Measurements from ENCODE around the gene DYNLL1. TPM values are rescaled to one million over a fixed set of nuclear protein-coding genes. Genes with fewer than 3 reads are reported as not detected.
"Not testable (repeated sequence)": the region's sequence is repeated elsewhere in the genome, so short reads cannot be mapped to it uniquely, and the experiment has no call there.

The DYNLL1 gene
- total RNA-seq (100 to 1,000 TPM; 164 to 299 (median 224) TPM), polyA plus RNA-seq (350 TPM)
- long read RNA-seq, donor 1, transcript DYNLL1-210 (1 exons, 670 nt) = minor isoform, 8 of 67 reads
- long read RNA-seq, donor 1, transcript DYNLL1-207 (2 exons, 719 nt) = minor isoform, 12 of 67 reads
- long read RNA-seq, donor 1, transcript DYNLL1-205 (5 exons, 662 nt) = minor isoform, 10 of 67 reads
- long read RNA-seq, donor 1, transcript DYNLL1-201 (3 exons, 720 nt) = major isoform, 27 of 67 reads
- long read RNA-seq, donor 1, partial matches to known transcripts = 0 of 67 reads
- long read RNA-seq, donor 1, other reads (novel, unspliced or antisense) = 6 of 67 reads
- long read RNA-seq, donor 2, transcript DYNLL1-202 (3 exons, 697 nt) = minor isoform, 7 of 48 reads
- long read RNA-seq, donor 2, transcript DYNLL1-201 (3 exons, 720 nt) = major isoform, 31 of 48 reads
- long read RNA-seq, donor 2, partial matches to known transcripts = 0 of 48 reads
- long read RNA-seq, donor 2, other reads (novel, unspliced or antisense) = 0 of 48 reads
- long read RNA-seq, donor 3, transcript DYNLL1-201 (3 exons, 720 nt) = major isoform, 9 of 24 reads
- long read RNA-seq, donor 3, partial matches to known transcripts = 0 of 24 reads
- long read RNA-seq, donor 3, other reads (novel, unspliced or antisense) = 5 of 24 reads
- long read RNA-seq, donor 4, transcript DYNLL1-201 (3 exons, 720 nt) = major isoform, 16 of 24 reads
- long read RNA-seq, donor 4, partial matches to known transcripts = 0 of 24 reads
- long read RNA-seq, donor 4, other reads (novel, unspliced or antisense) = 1 of 24 reads

- peak within 1 kb of the TSS; percentile 91 for H3K4me3 ChIP-seq (ENCODE audit: low read length)
- ATAC-seq = peak; percentile 99
- H3K9me3 ChIP-seq (ENCODE audit: control insufficient read depth, low read length) = no peaks in the 10 kb centered on the region
- H3K27me3 ChIP-seq (ENCODE audit: control insufficient read depth, insufficient read depth) = no peaks in the 10 kb centered on the region
- under 1% methylated on average over 53 of the region's 53 CpGs for WGBS
- intact Hi-C loops (cut with DNase I) = no loop called here
- DNase-seq = peak; percentile 95 to 99 (median 99)
- H3K27ac ChIP-seq (ENCODE audit: low read length) = peak within 1 kb of the TSS; percentile 73
- peaks cover 3% of the 10 kb centered on the region for H3K4me1 ChIP-seq (ENCODE audit: control insufficient read depth, insufficient read depth, low read length)
Measured at GRCh38 chr12:120495731-120496412, at the start of gene DYNLL1. Gene DYNLL1 (plus strand): TSS chr12:120496113. CDS start chr12:120496422, 309 bp downstream.

GRCh38 chr12:120446844-120447178, 49.1 kb upstream of the DYNLL1 start:
- peak overlapping the region; percentile 84 for H3K4me3 ChIP-seq (ENCODE audit: low read length)
- H3K9me3 ChIP-seq (ENCODE audit: control insufficient read depth, low read length); ATAC-seq; DNase-seq; H3K27me3 ChIP-seq (ENCODE audit: control insufficient read depth, insufficient read depth); H3K4me1 ChIP-seq (ENCODE audit: control insufficient read depth, insufficient read depth, low read length); intact Hi-C loops (cut with DNase I): not testable (repeated sequence)
- peak overlapping the region; percentile 83 for H3K27ac ChIP-seq (ENCODE audit: low read length)
- 8% methylated on average over 17 of the region's 17 CpGs for WGBS

GRCh38 chr12:120447992-120448391, 47.9 kb upstream of the DYNLL1 start:
- intact Hi-C loops (cut with DNase I) = no loop called here
- Histone ChIP-seq H3K27ac (ENCODE audit: low read length) (no peak overlapping the region), H3K9me3 (ENCODE audit: control insufficient read depth, low read length) (no peaks in the 10 kb centered on the region), H3K27me3 (ENCODE audit: control insufficient read depth, insufficient read depth) (no peaks in the 10 kb centered on the region), H3K4me3 (ENCODE audit: low read length) (no peak overlapping the region), H3K4me1 (ENCODE audit: control insufficient read depth, insufficient read depth, low read length) (peaks cover 5% of the 10 kb centered on the region)
- no peak for ATAC-seq
- DNase-seq = no peak
- WGBS = 94% methylated on average over 4 of the region's 4 CpGs

DNA sequence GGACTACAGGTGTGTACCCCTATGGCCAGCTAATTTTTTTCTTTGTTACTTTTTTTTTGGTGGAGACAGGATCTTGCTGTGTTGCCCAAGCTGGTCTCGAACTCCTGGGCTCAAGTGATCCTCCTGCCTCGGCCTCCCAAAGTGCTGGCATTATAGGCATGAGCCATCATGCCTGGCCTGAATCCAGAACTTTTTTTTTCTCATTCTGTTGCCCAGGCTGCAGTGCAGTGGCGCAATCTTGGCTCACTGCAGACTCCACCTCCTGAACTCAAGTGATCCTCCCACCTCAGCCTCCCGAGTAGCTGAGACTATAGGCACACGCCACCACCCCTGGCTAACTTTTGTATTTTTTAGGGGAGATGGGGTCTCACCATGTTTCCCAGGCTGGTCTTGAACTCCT, 43.4 kb upstream of the DYNLL1 start:
- H3K27me3 ChIP-seq (ENCODE audit: control insufficient read depth, insufficient read depth); H3K9me3 ChIP-seq (ENCODE audit: control insufficient read depth, low read length); DNase-seq; intact Hi-C loops (cut with DNase I); H3K4me1 ChIP-seq (ENCODE audit: control insufficient read depth, insufficient read depth, low read length); ATAC-seq; H3K4me3 ChIP-seq (ENCODE audit: low read length); H3K27ac ChIP-seq (ENCODE audit: low read length): not testable (repeated sequence)
- 90% methylated on average over 5 of the region's 5 CpGs for WGBS

GRCh38 chr12:120453060-120453750, 42.7 kb upstream of the DYNLL1 start:
- Histone ChIP-seq H3K27ac (ENCODE audit: low read length) (no peak overlapping the region), H3K27me3 (ENCODE audit: control insufficient read depth, insufficient read depth) (no peaks in the 10 kb centered on the region), H3K4me3 (ENCODE audit: low read length) (no peak overlapping the region), H3K4me1 (ENCODE audit: control insufficient read depth, insufficient read depth, low read length) (no peaks in the 10 kb centered on the region), H3K9me3 (ENCODE audit: control insufficient read depth, low read length) (no peaks in the 10 kb centered on the region)
- no peak for ATAC-seq
- intact Hi-C loops (cut with DNase I) = no loop called here
- DNase-seq = no peak
- WGBS = 93% methylated on average over 3 of the region's 3 CpGs

GRCh38 chr12:120453977-120454376, 41.9 kb upstream of the DYNLL1 start:
- peak; percentile 36 to 51 for ATAC-seq
- intact Hi-C loops (cut with DNase I) = no loop called here
- Histone ChIP-seq H3K27ac (ENCODE audit: low read length) (no peak overlapping the region), H3K9me3 (ENCODE audit: control insufficient read depth, low read length) (no peaks in the 10 kb centered on the region), H3K4me3 (ENCODE audit: low read length) (no peak overlapping the region), H3K4me1 (ENCODE audit: control insufficient read depth, insufficient read depth, low read length) (no peaks in the 10 kb centered on the region), H3K27me3 (ENCODE audit: control insufficient read depth, insufficient read depth) (no peaks in the 10 kb centered on the region)
- DNase-seq = no peak
- 70% methylated on average over 4 of the region's 4 CpGs for WGBS

DNA sequence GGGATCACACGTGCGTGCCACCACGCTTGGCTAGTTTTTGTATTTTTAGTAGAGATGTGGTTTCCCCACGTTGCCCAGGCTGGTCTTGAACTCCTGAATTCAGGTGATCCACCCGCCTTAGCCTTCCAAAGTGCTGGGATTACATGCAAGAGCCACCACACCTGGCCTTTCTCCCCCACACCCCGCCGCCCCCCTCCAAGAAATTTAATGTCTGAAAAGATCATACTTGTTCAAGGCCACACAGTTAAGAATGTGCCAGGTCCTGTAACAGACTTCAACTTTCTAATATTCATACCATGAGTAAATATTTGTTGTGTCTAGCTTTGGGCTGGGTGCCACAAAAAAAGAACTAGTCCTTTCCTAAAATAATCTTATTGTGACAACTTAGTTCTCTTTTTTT, 40.6 kb upstream of the DYNLL1 start:
- WGBS = 89% methylated on average over 7 of the region's 7 CpGs
- intact Hi-C loops (cut with DNase I) = no loop called here
- H3K27me3 ChIP-seq (ENCODE audit: control insufficient read depth, insufficient read depth) = no peaks in the 10 kb centered on the region
- no peak for DNase-seq
- no peak for ATAC-seq
- no peak overlapping the region for H3K4me3 ChIP-seq (ENCODE audit: low read length)
- no peaks in the 10 kb centered on the region for H3K9me3 ChIP-seq (ENCODE audit: control insufficient read depth, low read length)
- no peaks in the 10 kb centered on the region for H3K4me1 ChIP-seq (ENCODE audit: control insufficient read depth, insufficient read depth, low read length)
- no peak overlapping the region for H3K27ac ChIP-seq (ENCODE audit: low read length)

GRCh38 chr12:120457133-120457532, 38.8 kb upstream of the DYNLL1 start:
- H3K9me3 ChIP-seq (ENCODE audit: control insufficient read depth, low read length) = no peaks in the 10 kb centered on the region
- no peaks in the 10 kb centered on the region for H3K4me1 ChIP-seq (ENCODE audit: control insufficient read depth, insufficient read depth, low read length)
- no peak overlapping the region for H3K4me3 ChIP-seq (ENCODE audit: low read length)
- H3K27me3 ChIP-seq (ENCODE audit: control insufficient read depth, insufficient read depth) = no peaks in the 10 kb centered on the region
- ATAC-seq (no peak), DNase-seq (no peak)
- WGBS = 77% methylated on average over 6 of the region's 6 CpGs
- intact Hi-C loops (cut with DNase I) = no loop called here
- H3K27ac ChIP-seq (ENCODE audit: low read length) = no peak overlapping the region

DNA sequence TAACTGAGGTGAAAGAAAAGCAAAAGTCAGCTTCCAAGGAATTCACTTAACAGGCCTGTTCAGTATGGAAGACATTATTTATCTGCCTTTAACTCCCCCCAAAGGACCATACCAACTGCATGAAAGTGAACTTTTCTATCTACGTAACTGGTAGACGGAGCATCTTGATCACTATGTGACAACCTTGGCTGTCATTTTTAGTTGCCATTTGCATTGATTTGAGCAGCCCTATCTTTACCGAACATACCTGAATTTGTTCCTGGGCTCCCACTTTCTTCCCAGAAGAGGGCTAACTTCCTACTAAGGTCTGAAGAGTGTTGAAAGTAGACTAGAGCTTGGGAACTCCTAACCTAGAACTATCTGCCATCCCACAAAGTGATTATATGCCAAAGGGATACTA, 35.8 kb upstream of the DYNLL1 start:
- no peak overlapping the region for H3K27ac ChIP-seq (ENCODE audit: low read length)
- DNase-seq = no peak
- no peak overlapping the region for H3K4me3 ChIP-seq (ENCODE audit: low read length)
- H3K27me3 ChIP-seq (ENCODE audit: control insufficient read depth, insufficient read depth) = no peaks in the 10 kb centered on the region
- intact Hi-C loops (cut with DNase I) = no loop called here
- no peaks in the 10 kb centered on the region for H3K9me3 ChIP-seq (ENCODE audit: control insufficient read depth, low read length)
- H3K4me1 ChIP-seq (ENCODE audit: control insufficient read depth, insufficient read depth, low read length) = no peaks in the 10 kb centered on the region
- 87% methylated on average over 3 of the region's 3 CpGs for WGBS
- ATAC-seq = no peak

DNA sequence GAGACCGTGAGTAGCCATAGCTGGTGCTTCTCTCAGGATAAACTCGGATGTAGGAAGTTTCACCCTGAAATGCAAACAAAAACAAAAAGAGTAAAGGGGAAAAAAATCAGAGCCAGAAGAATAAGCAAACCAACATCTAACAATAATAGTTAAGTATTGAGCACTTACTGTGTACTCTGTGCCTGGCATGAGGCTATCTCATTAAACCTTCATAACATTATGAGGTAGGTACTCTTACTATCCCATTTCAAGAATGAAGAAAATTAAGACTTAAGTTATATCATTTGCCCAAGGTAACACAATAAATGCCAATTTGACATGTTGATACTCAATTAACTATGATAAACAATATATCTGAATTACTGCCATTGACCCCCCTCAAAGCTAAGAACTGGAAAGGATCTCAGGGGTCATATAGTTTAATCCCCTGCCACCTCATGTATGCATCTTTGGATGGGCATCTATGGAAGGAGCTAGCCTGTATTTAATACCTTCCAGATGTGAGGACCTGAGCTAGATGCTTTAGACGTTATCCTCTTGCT, 33.7 kb upstream of the DYNLL1 start:
- ATAC-seq (no peak), DNase-seq (no peak)
- no peaks in the 10 kb centered on the region for H3K9me3 ChIP-seq (ENCODE audit: control insufficient read depth, low read length)
- no peak overlapping the region for H3K4me3 ChIP-seq (ENCODE audit: low read length)
- intact Hi-C loops (cut with DNase I) = no loop called here
- H3K4me1 ChIP-seq (ENCODE audit: control insufficient read depth, insufficient read depth, low read length) = no peaks in the 10 kb centered on the region
- WGBS = 79% methylated on average over 3 of the region's 3 CpGs
- H3K27me3 ChIP-seq (ENCODE audit: control insufficient read depth, insufficient read depth) = no peaks in the 10 kb centered on the region
- H3K27ac ChIP-seq (ENCODE audit: low read length) = no peak overlapping the region
